GM21717 (cell line): ENCODE results near the gene FOXD4L3.
"Not testable (repeated sequence)": the region's sequence is repeated elsewhere in the genome, so short reads cannot be mapped to it uniquely, and the experiment has no call there.

Source experiments
- ATAC-seq: cut with Tn5 transposase; IDR thresholded peaks from one replicate; pipeline ENCODE4 v1.9.1; 2021; ENCODE audit warnings: mild to moderate bottlenecking, moderate library complexity; ENCODE audit not compliant: unreplicated experiment

The FOXD4L3 gene

GRCh38 chr9:68343992-68344391, 41.3 kb downstream of the FOXD4L3 start:
- not testable (repeated sequence) for ATAC-seq

GRCh38 chr9:68351689-68352088, 49.0 kb downstream of the FOXD4L3 start:
- not testable (repeated sequence) for ATAC-seq
